ENCODE results near the gene ARVCF. TPM values are rescaled to one million over a fixed set of nuclear protein-coding genes. Genes with fewer than 3 reads are reported as not detected.

The ARVCF gene
- total and polyA plus RNA-seq, 7 donors, result 3.6 to 28.0 (median 8.7) TPM

DNA sequence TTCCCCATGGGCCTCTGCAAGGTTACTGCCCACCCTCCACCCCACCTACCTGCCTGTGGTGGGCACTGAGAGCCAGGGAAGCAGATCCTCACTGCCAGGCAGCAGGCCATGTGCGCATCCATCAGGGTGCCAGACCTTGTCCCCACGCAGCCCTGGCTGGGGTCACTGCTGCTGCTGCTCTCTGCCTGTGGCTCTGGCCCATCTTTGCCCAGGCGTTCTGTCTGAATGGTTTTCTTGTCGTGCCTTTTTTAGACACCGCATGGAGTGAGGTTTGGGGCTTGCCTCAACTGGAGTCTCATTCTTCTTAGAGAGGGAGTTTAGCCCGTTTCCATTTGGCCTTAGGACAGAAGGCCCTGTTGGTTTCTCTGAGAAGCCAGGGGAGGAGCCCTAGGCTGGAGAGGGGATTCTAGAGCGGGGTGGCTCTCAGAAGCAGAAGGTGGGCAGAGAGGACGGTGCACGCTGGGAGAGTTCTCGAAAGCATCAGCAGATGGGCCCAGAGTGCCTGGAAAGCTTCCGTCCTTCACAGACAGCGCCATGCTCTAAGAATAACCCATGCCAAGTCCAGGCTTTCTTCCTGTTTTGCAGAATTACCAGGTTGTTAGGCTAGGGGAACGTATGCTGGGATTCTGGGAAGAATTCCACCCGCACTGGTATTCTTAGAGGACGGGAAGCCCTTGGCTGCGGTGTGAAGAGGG lies 12.4 kb upstream of the ARVCF start:
- Histone ChIP-seq H3K9me3 (no peaks in the 10 kb centered on the region), H3K36me3 (ENCODE audit: insufficient read depth in 1 of 2, low read depth in 1 of 2) (peaks cover 0 to 10% of the 10 kb centered on the region in 2 donors), H3K27ac (peak overlapping the region; percentile 9), H3K4me3 (no peak overlapping the region), H3K4me1 (peaks cover 33% of the 10 kb centered on the region), H3K27me3 (ENCODE audit: insufficient read depth in 3 of 3, low read length in 2 of 3) (no peaks in the 10 kb centered on the region)
- TF ChIP-seq, protein P1, sequence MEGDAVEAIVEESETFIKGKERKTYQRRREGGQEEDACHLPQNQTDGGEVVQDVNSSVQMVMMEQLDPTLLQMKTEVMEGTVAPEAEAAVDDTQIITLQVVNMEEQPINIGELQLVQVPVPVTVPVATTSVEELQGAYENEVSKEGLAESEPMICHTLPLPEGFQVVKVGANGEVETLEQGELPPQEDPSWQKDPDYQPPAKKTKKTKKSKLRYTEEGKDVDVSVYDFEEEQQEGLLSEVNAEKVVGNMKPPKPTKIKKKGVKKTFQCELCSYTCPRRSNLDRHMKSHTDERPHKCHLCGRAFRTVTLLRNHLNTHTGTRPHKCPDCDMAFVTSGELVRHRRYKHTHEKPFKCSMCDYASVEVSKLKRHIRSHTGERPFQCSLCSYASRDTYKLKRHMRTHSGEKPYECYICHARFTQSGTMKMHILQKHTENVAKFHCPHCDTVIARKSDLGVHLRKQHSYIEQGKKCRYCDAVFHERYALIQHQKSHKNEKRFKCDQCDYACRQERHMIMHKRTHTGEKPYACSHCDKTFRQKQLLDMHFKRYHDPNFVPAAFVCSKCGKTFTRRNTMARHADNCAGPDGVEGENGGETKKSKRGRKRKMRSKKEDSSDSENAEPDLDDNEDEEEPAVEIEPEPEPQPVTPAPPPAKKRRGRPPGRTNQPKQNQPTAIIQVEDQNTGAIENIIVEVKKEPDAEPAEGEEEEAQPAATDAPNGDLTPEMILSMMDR (IDR thresholded peaks at IDR 0.05), result no peak
- intact Hi-C loops (cut with DNase I), result no loop called here
- 57 to 60% (median 60%) methylated on average over 16 of the region's 16 CpGs for WGBS, 3 donors
- no peak for DNase-seq
- no peak for ATAC-seq

DNA sequence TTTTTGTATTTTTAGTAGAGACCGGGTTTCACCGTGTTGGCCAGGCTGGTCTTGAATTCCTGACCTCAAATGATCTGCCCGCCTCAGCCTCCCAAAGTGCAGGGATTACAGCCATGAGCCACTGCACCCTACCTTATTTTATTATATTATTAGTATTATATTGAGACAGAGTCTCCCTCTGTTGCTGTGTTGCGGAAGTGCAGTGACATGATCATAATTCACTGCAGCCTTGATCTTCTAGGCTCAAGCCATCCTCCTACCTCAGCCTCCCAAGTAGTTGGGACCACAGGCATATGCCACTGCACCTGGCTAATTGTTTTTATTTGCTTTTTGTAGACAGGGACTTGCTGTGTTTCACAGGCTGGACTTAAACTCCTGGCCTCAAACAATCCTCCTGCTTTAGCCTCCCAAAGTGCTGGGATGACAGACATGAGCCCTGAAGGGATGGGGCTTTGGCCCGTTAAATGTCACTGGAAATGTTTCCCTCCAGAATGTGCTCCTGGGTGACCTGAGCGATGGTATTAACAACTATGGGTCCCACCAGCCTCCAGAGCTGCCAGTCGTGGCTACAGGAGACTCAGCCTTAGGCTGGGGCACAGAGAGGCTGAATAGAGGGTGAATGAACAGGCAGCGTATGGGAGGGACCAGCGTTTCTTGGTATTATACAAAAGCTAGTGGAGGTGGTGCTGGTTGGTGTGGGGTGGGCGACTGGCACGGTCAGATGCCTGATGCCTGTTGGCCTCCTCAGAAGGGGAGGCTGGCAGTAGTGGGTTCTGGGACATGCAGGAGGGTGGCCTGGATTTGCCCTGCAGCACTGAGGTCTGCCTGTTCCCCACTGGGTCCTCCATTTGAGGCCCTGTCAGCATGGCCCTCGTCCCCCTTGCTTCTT lies 11.6 kb upstream of the ARVCF start:
- H3K9me3 ChIP-seq, result no peaks in the 10 kb centered on the region
- WGBS, 3 donors, result 80 to 85% (median 80%) methylated on average over 12 of the region's 12 CpGs
- TF ChIP-seq, protein P1 (IDR thresholded peaks at IDR 0.05), result no peak
- H3K27ac ChIP-seq, result peak overlapping the region; percentile 9
- H3K36me3 ChIP-seq (ENCODE audit: insufficient read depth in 1 of 2, low read depth in 1 of 2), result peaks cover 0 to 10% of the 10 kb centered on the region in 2 donors
- no peak overlapping the region for H3K4me3 ChIP-seq
- DNase-seq, result peak in 1 of 2 donors; percentile 30
- peaks cover 28% of the 10 kb centered on the region for H3K4me1 ChIP-seq
- no peak for ATAC-seq
- H3K27me3 ChIP-seq (ENCODE audit: insufficient read depth in 3 of 3, low read length in 2 of 3), result no peaks in the 10 kb centered on the region
- intact Hi-C loops (cut with DNase I), result no loop called here

DNA sequence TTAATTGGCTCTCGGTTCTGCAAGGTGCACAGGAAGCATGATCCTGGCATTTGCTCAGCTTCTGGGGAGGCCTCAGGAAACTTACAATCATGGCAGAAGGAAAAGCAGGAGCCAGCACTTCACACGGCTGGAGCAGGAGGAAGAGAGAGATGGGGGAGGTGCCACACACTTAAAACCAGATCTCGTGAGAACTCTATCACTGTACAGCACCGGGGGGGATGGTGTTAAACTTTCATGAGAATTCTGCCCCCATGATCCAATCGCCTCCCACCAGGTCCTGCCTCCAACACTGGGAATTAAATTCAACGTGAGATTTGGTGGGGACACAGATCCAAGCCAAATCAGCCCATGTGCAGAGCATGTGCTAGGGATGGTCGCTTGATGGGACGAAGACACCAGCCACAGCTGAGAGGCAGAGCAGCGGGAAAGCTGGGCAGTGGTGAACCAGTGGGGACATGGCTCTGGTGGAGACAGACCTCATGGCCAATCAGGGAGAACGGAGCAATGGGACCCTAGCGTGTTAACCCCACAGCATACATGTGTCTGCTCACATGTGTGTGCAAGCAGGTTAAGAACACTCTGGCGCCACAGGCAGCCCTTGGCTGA lies 10.5 kb upstream of the ARVCF start:
- WGBS, 3 donors, result 81 to 85% (median 82%) methylated on average over 12 of the region's 12 CpGs
- ATAC-seq (no peak), DNase-seq (peak in 1 of 2 donors; percentile 19)
- peaks cover 28% of the 10 kb centered on the region for H3K4me1 ChIP-seq
- TF ChIP-seq, protein P1 (IDR thresholded peaks at IDR 0.05), result no peak
- H3K36me3 ChIP-seq (ENCODE audit: insufficient read depth in 1 of 2, low read depth in 1 of 2), result peaks cover 0 to 10% of the 10 kb centered on the region in 2 donors
- no peak overlapping the region for H3K4me3 ChIP-seq
- no peaks in the 10 kb centered on the region for H3K27me3 ChIP-seq (ENCODE audit: insufficient read depth in 3 of 3, low read length in 2 of 3)
- no peaks in the 10 kb centered on the region for H3K9me3 ChIP-seq
- H3K27ac ChIP-seq, result no peak overlapping the region
- intact Hi-C loops (cut with DNase I), result no loop called here

DNA sequence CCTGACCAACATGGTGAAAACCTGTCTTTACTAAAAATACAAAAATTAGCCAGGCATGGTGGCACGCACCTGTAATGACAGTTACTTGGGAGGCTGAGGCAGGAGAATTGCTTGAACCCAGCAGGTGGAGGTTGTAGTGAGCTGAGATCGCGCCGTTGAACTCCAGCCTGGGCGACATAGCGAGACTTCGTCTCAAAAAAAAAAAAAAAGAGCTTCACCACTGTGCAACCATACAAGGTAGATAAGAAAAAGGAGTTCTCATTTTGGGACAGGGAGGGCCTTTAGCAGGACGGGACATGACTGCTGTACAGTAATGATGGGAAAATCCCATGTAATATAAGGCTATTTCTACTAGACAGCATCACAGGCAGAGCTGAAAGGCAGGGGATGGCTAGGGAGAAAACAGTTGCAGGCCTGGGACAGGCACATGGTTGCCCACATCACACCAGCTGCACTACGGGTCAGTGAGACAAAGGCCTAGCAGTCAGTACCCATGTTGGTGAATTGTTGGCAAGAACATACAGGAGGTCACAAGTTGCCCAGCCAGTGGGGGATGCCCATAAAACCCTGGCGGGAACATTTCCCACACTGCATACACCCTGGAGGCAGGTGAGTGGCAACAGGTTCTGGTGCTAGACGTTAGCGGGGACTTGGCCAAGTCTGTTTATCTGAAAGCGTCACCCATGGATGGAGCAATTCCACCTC lies 9.7 kb upstream of the ARVCF start:
- ATAC-seq (no peak), DNase-seq (peak; percentile 4 to 28)
- TF ChIP-seq, protein P1 (IDR thresholded peaks at IDR 0.05), result no peak
- H3K27me3 ChIP-seq (ENCODE audit: insufficient read depth in 3 of 3, low read length in 2 of 3), result no peaks in the 10 kb centered on the region
- peaks cover 0 to 6% of the 10 kb centered on the region in 2 donors for H3K36me3 ChIP-seq (ENCODE audit: insufficient read depth in 1 of 2, low read depth in 1 of 2)
- WGBS, 3 donors, result 92 to 96% (median 92%) methylated on average over 13 of the region's 13 CpGs
- no peaks in the 10 kb centered on the region for H3K9me3 ChIP-seq
- peaks cover 29% of the 10 kb centered on the region for H3K4me1 ChIP-seq
- no peak overlapping the region for H3K4me3 ChIP-seq
- no peak overlapping the region for H3K27ac ChIP-seq
- intact Hi-C loops (cut with DNase I), result no loop called here

All from psoas muscle (tissue), 8 donors.